ENCODE results near the gene MPEG1.
A peak's percentile ranks its signal among the peaks of the same experiment; 100 is the strongest.

MPEG1 gene

DNA sequence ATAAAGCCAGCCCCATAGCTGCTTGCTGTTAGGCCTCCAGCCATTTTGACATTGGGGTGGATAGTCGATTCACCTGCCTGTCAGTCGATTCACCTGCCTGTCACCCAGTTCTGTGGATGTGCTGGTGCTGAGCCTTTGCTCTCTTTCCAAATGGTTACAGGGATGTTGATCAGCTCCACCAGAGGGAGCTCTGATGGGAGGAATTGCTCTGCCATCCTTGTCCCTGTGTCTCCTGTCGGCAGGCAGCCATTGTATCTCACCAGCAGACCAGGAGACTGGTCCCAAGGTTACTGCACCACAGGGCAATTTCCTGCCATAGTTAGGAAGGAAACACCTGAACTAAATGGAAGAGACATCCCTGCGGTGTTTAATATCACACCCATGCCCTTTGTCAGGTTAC is 6.1 kb downstream of the MPEG1 start:
- no peak overlapping the region for H2AFZ ChIP-seq (ENCODE audit: low read length)
- H3K79me2 ChIP-seq (ENCODE audit: insufficient read depth, low read length) = no peaks in the 10 kb centered on the region
- no peak overlapping the region for H3K9ac ChIP-seq (ENCODE audit: low read depth, low read length, poor library complexity, severe bottlenecking)
- no peak overlapping the region for H3K4me2 ChIP-seq (ENCODE audit: low read depth, low read length, poor library complexity, severe bottlenecking)
- no peaks in the 10 kb centered on the region for H4K20me1 ChIP-seq (ENCODE audit: insufficient read depth, low read length, poor library complexity, severe bottlenecking)
- no peaks in the 10 kb centered on the region for H3K9me2 ChIP-seq (replicated peaks; ENCODE audit: low read depth, low read length)
- no peaks in the 10 kb centered on the region for H3K36me3 ChIP-seq (ENCODE audit: insufficient read depth, low read length)
- no peaks in the 10 kb centered on the region for H3K4me1 ChIP-seq (ENCODE audit: insufficient read depth, low read length, poor library complexity, severe bottlenecking)
- TF ChIP-seq, protein P1, sequence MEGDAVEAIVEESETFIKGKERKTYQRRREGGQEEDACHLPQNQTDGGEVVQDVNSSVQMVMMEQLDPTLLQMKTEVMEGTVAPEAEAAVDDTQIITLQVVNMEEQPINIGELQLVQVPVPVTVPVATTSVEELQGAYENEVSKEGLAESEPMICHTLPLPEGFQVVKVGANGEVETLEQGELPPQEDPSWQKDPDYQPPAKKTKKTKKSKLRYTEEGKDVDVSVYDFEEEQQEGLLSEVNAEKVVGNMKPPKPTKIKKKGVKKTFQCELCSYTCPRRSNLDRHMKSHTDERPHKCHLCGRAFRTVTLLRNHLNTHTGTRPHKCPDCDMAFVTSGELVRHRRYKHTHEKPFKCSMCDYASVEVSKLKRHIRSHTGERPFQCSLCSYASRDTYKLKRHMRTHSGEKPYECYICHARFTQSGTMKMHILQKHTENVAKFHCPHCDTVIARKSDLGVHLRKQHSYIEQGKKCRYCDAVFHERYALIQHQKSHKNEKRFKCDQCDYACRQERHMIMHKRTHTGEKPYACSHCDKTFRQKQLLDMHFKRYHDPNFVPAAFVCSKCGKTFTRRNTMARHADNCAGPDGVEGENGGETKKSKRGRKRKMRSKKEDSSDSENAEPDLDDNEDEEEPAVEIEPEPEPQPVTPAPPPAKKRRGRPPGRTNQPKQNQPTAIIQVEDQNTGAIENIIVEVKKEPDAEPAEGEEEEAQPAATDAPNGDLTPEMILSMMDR (conservative IDR thresholded peaks at IDR 0.05; ENCODE audit: low read length) = peak; percentile 70
- no peak for TF ChIP-seq EZH2phosphoT487 (IDR thresholded peaks at IDR 0.05; ENCODE audit: borderline replicate concordance)
- no peak overlapping the region for H3K4me3 ChIP-seq (ENCODE audit: low read length, poor library complexity, severe bottlenecking)
- no peaks in the 10 kb centered on the region for H3K27me3 ChIP-seq (ENCODE audit: insufficient read depth, low read length, poor library complexity, severe bottlenecking)
- H3F3A ChIP-seq (ENCODE audit: low read depth) = no peaks in the 10 kb centered on the region
- no peaks in the 10 kb centered on the region for H3K9me3 ChIP-seq (ENCODE audit: insufficient read depth, low read depth, low read length)

DNA sequence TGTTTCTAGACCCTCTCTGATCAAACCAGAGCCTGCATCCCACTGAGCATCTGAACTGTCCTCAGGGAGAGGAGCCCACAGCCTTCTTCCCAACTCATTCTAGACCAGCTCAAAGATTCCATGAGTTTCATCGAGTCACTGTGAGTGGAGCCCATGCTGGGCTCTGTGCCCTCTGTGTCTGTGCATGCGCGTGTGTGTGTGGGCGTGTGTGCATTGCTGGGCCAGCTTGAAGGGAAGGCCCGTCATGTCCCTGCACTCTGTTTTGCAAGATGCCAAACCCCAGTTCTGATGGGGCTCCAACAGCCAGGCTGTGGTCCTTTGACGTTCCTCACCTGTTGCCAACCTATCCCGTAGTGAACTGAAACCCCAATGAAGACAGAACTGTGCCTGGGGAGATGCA is 7.1 kb downstream of the MPEG1 start:
- Histone ChIP-seq H3K4me2 (ENCODE audit: low read depth, low read length, poor library complexity, severe bottlenecking) (no peak overlapping the region), H3K9me3 (ENCODE audit: insufficient read depth, low read depth, low read length) (no peaks in the 10 kb centered on the region), H3K36me3 (ENCODE audit: insufficient read depth, low read length) (no peaks in the 10 kb centered on the region), H3F3A (ENCODE audit: low read depth) (no peaks in the 10 kb centered on the region), H3K4me3 (ENCODE audit: low read length, poor library complexity, severe bottlenecking) (no peak overlapping the region), H3K27me3 (ENCODE audit: insufficient read depth, low read length, poor library complexity, severe bottlenecking) (no peaks in the 10 kb centered on the region), H4K20me1 (ENCODE audit: insufficient read depth, low read length, poor library complexity, severe bottlenecking) (no peaks in the 10 kb centered on the region), H3K4me1 (ENCODE audit: insufficient read depth, low read length, poor library complexity, severe bottlenecking) (no peaks in the 10 kb centered on the region), H3K9ac (ENCODE audit: low read depth, low read length, poor library complexity, severe bottlenecking) (no peak overlapping the region), H3K79me2 (ENCODE audit: insufficient read depth, low read length) (no peaks in the 10 kb centered on the region), H2AFZ (ENCODE audit: low read length) (no peak overlapping the region), H3K9me2 (replicated peaks; ENCODE audit: low read depth, low read length) (no peaks in the 10 kb centered on the region)
- TF ChIP-seq, protein P1 (conservative IDR thresholded peaks at IDR 0.05; ENCODE audit: low read length) = no peak
- no peak for TF ChIP-seq EZH2phosphoT487 (IDR thresholded peaks at IDR 0.05; ENCODE audit: borderline replicate concordance)

DNA sequence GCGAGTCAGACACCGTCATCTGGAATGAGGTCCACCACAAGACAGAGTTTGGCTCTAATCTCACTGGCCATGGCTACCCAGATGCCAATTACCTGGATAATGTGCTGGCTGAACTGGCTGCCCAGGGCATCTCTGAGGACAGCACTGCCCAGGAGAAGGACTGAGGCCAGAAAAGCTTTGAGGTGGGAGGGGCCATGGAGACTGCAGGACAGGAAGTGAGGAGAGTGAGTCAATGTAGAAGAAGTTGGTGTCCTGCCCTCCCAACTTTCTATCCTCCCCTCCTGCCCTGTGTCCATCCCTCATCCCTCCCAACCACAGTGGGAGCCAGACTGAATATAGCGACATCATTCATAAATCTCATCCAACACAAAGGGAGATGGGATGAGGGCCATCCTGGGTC is 8.0 kb downstream of the MPEG1 start:
- Histone ChIP-seq H3K4me2 (ENCODE audit: low read depth, low read length, poor library complexity, severe bottlenecking) (no peak overlapping the region), H3K4me3 (ENCODE audit: low read length, poor library complexity, severe bottlenecking) (no peak overlapping the region), H2AFZ (ENCODE audit: low read length) (no peak overlapping the region), H3K36me3 (ENCODE audit: insufficient read depth, low read length) (no peaks in the 10 kb centered on the region), H3K9me3 (ENCODE audit: insufficient read depth, low read depth, low read length) (no peaks in the 10 kb centered on the region), H3K9ac (ENCODE audit: low read depth, low read length, poor library complexity, severe bottlenecking) (no peak overlapping the region), H3F3A (ENCODE audit: low read depth) (no peaks in the 10 kb centered on the region), H3K9me2 (replicated peaks; ENCODE audit: low read depth, low read length) (no peaks in the 10 kb centered on the region), H3K27me3 (ENCODE audit: insufficient read depth, low read length, poor library complexity, severe bottlenecking) (no peaks in the 10 kb centered on the region), H3K79me2 (ENCODE audit: insufficient read depth, low read length) (no peaks in the 10 kb centered on the region), H3K4me1 (ENCODE audit: insufficient read depth, low read length, poor library complexity, severe bottlenecking) (no peaks in the 10 kb centered on the region), H4K20me1 (ENCODE audit: insufficient read depth, low read length, poor library complexity, severe bottlenecking) (no peaks in the 10 kb centered on the region)
- TF ChIP-seq EZH2phosphoT487 (IDR thresholded peaks at IDR 0.05; ENCODE audit: borderline replicate concordance) = no peak
- TF ChIP-seq, protein P1 (conservative IDR thresholded peaks at IDR 0.05; ENCODE audit: low read length) = no peak
